ENCODE results near the gene COL3A1.

Gene COL3A1

GRCh38 chr2:189056200-189057106, 82.3 kb downstream of the COL3A1 start:
- no peak for DNase-seq (ENCODE audit: low spot score)
- no peak for TF ChIP-seq CTCF (IDR thresholded peaks at IDR 0.05; ENCODE audit: borderline replicate concordance, control extremely low read depth, extremely low read depth, insufficient read depth, missing control alignments)
- in situ Hi-C loops (cut with MboI; ENCODE audit: low sequenced_read_pairs, unreplicated experiment): no loop called here

- in situ Hi-C loops (cut with MboI; ENCODE audit: low sequenced_read_pairs, unreplicated experiment): no loop called here
- TF ChIP-seq CTCF (IDR thresholded peaks at IDR 0.05; ENCODE audit: borderline replicate concordance, control extremely low read depth, extremely low read depth, insufficient read depth, missing control alignments): no peak
- no peak for DNase-seq (ENCODE audit: low spot score)
Observed at GRCh38 chr2:189057316-189057715, 83.1 kb downstream of the COL3A1 start.

DNA sequence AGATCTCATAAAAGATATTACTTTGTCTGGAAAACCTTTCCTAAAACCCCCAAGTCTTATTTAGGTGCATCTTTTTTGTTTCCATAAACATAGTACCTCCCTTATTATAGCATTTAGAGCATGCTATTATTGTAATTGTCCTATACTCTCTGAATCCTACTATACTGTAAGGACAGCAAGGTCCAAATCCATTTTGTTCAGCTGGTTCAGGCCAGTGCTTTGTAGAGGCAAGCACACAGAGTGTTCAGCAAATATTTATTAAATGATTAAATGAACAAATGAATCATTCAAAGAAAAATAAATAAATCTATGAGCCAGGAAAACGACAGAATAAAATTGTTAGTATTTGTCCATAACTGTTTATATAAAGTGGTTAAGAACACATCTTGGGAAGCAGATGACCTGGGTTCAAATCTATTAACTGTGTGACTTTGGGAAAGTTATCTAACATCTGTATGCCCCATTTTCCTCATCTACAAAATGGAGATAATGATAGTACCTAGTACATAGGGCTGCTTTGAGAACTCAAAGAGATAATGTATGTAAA, 86.0 kb downstream of the COL3A1 start:
- no peak for TF ChIP-seq CTCF (IDR thresholded peaks at IDR 0.05; ENCODE audit: borderline replicate concordance, control extremely low read depth, extremely low read depth, insufficient read depth, missing control alignments)
- no peak for DNase-seq (ENCODE audit: low spot score)
- in situ Hi-C loops (cut with MboI; ENCODE audit: low sequenced_read_pairs, unreplicated experiment): no loop called here

Data from GM13976 (cell line).